Islet precursor cell (in vitro differentiated cells): ENCODE data around the gene F2R.
"Not testable (repeated sequence)": the region's sequence is repeated elsewhere in the genome, so short reads cannot be mapped to it uniquely, and the experiment has no call there.

Experiments used
- DNase-seq: peaks from one replicate; pipeline ENCODE4 v3.0.0-alpha.2; 2018

The F2R gene

DNA sequence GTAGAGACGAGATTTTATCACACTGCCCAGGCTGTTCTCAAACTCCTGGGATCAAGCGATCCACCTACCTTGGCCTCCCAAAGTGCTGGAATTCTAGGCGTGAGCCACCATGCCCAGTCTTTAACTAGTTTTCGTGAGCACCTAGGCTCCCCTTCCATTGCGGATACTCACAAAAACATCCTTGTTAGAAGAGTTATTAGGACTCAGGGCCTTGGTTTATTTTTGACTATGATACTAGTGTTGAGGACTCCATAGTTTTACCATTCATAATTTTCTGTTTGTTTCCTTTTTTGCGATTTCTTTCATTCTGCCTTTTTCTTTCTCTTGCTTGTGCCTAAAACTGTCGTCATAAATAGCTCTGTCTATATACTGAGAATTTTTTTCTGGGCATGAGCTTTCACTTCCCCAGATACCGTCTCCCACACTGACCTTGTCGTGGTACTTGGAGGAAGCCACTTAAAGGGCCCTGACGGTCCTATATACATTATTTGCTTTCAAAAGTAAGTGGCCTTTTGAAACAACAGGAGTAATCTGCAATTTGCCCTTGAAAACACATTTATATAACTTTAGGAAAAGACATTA, 5.2 kb downstream of the F2R start:
- DNase-seq, result no peak

DNA sequence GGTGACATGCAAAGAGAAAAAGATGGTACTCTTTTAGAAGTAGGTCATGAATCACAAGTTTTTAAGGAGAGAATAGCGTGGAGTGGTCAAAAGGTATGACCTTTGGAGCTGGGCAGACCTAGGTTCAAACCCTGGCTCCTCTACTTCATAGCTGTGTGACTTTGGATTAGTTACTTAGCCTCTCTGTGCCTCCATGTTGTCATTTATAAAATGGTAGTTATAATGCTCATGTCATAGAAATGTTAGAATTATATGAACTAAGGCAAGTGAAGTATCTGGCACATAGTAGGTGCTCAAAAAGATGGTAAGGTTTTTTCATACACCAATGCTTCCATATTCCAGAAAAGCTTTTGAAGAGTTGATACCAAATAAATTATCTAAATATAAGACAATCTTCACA, 7.3 kb downstream of the F2R start:
- DNase-seq, result no peak

DNA sequence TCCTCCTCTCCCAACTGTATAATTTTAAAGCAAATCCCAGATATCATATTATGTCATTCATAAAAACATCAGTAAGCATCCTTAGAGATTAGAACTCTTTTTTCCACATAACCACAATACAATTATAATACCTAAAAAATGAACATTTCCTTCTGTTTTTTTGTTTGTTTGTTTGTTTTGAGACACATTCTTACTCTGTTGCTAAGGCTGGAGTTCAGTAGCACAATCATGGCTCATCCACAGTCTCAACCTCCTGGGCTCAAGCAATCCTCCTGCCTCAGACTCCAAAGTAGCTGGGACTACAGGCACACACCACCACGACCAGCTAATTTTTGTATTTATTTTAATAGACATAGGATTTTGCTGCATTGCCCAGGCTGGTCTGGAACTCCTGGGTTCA, 8.0 kb downstream of the F2R start:
- no peak for DNase-seq

DNA sequence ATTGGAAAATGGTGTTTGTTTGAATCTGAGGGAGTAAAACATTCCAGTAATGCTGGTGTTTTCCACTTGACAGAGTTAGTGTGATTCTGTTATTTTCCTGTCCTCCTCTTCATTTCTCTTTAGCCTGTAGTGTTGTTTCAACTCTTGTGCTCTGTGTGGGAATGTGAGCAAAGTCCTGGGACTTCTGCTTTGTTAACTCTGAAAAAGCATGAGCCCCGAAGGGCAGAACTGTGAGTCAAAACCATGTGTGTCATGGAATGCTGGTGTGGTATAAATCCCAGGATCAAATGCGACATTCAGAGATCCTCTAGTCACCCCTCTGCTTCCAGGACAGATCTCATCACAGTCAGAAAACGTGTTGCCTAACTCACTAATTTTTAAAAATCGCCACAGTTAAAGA, 8.9 kb downstream of the F2R start:
- DNase-seq, result no peak

DNA sequence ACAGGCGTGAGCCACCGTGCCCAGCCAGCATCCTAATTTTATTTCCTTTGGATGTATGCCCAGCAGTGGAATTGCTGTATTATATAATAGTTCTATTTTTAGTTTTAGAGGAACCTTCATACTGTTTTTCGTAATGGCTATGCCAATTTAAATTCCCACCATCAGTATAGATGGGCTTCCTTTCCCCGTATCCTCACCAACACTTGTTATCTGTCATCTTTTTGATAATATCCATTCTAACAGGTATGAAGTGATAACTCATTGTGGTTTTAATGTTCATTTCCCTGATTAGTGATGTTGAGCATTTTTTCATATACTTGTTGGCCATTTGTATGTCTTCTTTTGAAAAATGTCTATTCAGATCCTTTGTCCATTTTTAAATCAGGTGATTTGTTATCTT, 13.0 kb downstream of the F2R start:
- DNase-seq, result no peak

DNA sequence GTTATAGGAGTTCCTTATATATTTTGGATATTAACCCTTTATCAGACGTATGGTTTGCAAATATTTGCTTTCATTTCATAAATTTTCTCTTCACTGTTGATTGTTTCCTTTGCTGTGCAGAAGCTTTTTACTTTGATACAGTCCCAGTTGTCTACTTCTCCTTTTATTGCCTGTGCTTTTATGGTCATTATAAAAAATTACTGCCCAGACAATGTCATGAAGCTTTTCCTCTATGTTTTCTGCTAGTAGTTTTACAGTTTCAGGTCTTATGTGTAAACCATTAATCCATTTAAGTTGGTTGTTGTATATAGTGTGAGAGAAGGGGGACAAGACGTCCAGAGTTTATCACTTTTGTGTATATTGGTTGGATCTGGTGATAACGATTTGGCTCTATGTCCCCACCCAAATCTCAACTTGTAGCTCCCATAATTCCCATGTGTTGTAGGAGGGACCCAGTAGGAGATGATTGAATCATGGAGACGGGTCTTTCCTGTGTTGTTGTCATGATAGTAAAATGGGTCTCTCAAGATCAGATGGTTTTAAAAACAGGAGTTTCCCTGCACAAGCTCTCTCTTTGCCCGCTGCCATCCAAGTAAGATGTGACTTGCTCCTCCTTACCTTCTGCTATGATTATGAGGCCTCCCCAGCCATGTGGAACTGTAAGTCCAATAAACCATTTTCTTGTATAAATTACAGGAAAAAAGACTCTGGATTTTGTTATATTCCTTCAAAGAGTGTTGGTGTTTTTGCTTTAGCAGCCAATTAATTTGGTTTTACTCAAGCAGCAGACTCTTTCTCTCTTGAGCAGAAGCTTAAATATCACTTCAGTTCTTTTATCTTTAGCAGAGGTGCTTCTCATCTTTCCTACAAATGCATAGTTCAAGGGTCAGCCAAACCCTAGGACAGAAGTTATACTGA, 13.7 kb downstream of the F2R start:
- DNase-seq, result no peak

DNA sequence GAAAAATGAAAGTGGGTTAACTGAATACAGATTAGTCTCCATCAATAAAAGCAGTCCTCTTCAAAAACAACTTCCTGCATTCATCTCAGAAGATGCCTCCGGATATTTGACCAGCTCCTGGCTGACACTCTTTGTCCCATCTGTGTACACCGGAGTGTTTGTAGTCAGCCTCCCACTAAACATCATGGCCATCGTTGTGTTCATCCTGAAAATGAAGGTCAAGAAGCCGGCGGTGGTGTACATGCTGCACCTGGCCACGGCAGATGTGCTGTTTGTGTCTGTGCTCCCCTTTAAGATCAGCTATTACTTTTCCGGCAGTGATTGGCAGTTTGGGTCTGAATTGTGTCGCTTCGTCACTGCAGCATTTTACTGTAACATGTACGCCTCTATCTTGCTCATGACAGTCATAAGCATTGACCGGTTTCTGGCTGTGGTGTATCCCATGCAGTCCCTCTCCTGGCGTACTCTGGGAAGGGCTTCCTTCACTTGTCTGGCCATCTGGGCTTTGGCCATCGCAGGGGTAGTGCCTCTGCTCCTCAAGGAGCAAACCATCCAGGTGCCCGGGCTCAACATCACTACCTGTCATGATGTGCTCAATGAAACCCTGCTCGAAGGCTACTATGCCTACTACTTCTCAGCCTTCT, 16.6 kb downstream of the F2R start:
- DNase-seq, result no peak

DNA sequence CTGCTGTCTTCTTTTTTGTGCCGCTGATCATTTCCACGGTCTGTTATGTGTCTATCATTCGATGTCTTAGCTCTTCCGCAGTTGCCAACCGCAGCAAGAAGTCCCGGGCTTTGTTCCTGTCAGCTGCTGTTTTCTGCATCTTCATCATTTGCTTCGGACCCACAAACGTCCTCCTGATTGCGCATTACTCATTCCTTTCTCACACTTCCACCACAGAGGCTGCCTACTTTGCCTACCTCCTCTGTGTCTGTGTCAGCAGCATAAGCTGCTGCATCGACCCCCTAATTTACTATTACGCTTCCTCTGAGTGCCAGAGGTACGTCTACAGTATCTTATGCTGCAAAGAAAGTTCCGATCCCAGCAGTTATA, 17.1 kb downstream of the F2R start:
- no peak for DNase-seq

DNA sequence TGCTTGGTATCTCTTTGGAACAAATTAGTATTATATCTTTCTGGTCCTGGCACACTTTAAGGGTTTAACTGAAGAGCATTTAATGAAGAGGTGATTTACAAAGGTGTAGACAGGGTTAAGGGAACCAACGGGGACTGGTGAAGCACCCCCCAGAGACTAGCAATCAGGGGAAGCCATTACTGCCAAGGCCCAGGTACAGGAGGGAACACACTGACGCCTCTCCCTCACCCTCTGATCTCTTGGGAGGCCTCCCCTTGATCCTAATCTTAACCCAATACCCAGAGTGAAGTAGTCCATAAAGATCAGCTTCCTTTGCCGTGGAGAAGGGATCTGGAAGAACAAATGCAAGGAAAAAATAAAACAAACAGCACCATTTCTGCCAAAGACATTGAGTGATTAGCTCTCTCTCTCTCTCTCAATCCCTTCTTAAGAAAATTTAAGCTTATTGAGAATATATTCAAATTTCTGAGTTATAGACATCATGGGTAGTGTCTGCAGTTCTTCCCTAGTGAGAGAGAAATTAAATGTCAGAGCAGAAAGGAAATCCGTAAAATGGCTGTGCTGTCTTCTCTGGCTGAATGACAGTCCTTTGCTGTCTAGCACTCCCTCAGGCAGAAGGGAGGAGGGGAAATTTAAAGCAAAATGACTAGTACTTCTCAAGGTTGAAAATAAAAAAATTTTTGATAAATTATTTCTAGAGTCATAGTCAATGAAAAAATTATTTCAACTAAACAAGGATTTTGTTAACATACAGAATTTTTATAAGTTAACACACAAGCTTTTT, 20.0 kb downstream of the F2R start:
- DNase-seq, result no peak

DNA sequence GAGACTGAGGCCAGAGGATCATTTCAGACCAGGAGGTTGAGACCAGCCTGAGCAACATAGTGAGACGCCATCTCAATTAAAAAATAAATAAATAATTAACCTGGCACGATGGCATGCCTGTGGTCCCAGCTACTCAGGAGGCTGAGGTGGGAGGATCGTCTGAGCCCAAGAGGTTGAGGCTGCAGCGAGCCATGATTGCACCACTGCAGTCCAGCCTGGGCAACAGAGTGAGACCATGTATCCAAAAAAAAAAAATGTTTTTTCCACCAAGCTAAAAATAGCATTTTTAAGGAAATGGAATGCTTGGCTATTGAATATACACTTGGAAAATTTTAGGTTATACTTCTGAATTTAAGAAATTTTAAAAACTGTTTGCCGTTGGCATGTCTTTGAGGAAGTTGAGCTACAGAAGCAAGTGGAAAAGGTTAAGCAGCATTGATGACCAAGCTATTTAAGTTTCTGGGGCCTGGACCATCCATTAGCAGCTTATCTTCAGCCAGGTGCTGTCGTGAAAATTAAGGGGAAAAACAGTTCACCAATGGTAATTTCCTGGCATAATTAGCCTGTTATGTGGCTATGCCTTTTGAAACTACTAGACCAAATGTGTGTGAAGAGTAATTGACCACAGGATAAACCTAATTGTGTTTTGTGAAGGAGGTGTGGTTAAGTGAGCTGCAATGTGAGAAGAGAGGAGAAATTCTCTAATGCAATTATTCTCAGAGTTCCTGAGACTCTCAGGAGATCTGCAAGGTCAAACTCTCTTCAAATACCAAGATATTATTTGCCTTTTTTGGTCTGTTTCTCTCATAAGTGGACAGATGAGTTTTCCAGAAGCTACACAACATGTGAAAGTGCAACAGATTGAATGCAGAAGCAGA, 21.0 kb downstream of the F2R start:
- no peak for DNase-seq

DNA sequence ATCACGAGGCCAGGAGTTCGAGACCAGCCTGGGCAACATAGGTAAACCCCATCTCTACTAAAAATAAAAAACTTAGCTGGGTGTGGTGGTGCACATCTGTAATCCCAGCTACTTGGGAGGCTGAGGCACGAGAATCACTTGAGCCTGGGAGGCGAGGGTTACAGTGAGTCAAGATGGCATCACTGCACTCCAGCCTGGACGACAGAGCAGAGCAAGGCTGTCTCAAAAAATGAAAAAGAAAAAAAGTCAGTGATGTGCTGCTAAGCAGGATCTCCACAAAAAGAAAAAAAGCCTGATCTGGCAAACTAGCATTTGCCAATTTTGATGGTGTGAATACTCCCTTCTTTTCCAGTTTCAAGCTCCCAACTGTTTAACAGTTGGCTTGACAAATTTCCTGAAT, 21.9 kb downstream of the F2R start:
- DNase-seq, result no peak

DNA sequence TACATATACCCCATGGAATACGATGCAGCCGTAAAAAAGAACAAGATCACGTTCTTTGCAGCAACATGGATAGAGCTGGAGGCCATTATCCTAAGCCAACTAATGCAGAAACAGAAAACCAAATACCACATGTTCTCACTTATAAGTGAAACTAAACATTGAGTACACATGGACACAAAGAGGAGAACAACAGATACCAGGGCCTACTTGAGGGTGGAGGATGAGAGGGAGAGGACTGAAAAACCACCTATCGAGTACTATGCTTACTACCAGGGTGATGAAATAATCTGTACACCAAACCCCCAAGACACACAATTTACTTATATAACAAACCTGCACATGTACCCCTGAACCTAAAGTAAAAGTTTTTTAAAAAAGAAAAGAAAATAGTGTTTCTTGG, 25.6 kb downstream of the F2R start:
- DNase-seq, result not testable (repeated sequence)

DNA sequence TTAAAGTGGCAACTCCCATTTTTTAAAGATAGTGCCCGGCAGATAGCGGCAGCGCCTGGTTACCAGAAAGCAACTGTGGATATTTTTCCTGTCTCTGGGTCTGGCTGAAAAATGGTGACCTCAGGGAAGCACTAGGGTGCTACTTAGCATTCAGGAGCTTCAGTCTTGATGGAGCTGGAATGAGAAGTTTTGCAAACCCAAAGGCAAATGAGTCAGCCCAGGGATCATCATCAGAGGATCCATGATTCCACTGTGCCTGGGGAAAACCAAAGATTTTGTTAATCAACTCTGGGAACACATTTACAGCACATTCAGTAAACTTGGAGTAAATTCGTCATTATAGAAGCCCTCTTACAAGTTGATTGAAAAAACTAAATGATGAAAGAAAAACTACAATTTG, 26.7 kb downstream of the F2R start:
- no peak for DNase-seq

DNA sequence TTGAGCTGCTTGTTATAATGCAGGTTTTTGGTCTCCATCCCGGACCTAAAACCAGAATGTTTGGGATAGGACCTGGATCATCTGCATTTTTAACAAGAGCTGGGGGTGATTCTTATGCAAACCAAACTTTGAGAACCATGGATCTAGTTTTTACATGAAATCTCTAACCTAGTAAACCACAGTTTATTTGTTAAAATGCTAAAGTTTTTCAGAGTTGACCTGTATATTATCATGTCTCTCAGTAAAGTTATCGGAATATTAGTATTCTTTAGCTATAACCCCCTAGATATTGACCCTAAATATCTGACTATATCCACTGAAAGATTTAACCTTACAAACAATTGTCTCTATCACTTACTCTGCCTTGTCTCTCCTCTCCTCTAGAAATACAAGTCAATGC, 28.7 kb downstream of the F2R start:
- DNase-seq, result no peak

DNA sequence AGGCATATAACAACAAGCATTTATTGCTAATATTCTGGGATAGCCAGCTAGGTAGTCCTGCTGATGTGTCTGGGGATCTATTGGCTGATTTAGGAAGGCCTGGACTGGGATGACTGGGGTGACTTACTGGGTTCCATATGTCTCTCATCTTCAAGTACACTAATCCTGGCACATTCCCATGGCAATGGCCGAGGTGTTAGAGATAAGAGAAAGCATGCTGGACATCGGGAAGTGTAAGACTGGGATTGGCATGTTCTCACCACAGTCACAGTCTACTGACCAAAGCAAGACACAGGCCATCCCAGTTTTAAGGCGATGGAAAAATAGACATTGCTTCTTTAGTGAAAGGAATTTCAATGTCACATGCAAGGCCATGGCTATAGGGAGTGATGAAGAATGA, 29.7 kb downstream of the F2R start:
- DNase-seq, result no peak

DNA sequence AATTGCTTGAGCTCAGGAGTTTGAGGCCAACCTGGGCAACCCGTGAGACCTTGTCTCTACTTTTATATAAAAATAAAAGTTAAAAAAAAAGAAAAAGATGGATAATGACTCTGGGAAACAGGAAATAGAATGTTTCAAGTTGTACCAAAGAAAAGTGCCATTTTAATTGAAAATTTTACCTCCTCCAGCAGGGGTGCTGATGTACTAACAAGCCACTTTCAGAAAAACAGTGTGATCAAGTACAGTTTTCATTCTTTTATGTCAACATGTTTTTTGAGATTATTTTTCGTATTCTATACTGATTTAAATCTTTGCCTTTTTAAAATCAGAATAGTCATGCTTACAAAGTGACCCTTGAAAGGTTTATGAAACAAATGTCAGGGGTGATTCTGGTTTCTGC, 30.8 kb downstream of the F2R start:
- DNase-seq, result no peak

DNA sequence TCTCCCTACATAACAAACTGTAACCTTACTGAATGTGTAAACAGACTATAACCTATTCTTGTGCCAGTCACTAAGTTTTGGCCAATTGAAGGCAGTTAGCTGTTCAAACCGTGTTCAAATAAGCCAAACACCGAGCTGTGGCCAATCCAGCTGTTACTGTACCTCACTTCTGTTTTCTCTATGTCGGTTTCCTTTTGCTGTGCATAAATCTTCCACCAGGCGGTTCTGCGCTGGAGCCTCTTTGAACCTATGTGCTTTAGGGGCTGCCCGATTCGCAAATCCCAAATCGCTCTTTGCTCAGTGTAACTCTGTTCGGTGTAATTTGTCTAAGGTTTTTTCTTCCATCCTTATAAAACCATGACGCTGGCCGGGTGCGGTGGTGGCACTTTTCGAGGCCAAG, 31.8 kb downstream of the F2R start:
- DNase-seq, result no peak

DNA sequence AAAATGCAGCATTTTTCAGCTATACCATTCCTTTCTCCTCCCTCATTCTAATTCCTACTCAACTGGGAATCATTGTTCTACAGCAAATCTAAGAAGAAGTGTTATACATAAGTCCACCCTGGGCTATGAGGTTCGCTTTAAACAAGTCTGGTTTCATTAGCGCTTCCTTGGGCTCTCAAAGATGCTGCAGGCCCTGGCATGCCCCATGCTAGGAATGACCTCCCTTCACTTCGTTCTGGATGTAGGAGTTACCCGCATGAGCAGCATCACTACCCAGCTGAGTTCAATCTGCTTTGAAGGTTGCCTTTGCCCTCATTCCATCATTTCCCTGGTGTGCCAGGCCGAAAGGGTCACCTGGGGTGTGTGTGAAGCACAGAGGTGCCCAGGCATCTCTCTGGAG, 35.4 kb downstream of the F2R start:
- DNase-seq, result no peak

DNA sequence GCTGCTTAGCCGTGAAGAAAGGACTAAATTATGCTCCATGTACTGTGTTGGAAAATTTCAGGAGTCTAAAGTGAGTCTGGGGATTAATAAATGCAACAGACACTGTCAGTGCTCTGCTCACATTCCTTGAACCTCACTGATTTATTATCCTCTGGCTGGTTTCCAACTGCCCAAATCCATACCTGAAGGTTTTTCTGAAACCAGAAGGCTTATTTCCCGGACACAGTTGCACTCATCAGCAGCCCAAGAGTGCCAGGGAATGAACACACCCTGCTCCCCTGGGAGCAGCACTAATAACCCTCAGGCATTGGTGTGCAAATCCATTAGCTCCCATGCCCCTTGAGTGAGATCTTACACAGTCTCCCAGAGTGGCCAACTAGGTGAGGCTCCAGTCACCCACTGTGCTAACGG, 38.7 kb downstream of the F2R start:
- DNase-seq, result no peak

DNA sequence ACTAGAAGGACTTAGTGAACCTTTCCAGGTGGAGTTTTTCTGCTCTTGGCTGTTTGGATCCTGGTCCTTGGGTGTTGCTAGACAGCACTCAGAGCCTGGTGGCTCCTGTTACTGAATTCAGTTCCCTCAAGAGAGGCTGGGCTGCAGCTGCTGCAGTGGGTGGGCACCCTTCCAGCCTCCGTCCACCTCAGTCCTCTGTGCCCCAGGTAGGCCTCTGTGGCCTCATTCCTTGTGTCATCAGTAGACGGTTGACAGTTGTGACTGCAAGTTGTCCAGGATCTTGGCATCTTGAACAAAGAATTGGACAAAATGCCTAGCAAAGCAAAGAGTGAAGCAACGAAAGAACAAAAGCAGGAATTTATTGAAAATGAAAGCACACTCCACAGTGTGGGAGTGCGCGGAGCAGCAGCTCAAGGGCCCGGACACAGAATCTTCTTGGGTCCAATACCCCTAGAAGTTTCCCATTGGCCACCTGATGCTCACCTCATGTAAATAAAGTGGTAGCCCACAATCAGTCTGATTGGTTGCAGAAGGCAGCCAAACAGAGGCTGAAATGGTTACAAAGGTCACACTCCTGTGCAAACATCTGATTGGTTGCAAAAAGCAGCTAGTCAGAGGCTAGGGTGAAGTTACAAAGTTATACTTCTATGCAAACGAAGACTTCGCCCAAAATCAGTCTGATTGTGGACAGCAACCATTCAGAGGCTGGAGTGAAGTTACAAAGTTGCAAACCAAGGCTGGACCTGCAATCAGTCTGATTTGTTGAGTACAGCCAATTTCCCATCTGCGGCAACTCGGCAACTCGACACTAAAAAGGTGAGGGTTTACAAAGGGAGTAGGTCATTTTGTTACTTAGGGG, 40.1 kb downstream of the F2R start:
- no peak for DNase-seq

DNA sequence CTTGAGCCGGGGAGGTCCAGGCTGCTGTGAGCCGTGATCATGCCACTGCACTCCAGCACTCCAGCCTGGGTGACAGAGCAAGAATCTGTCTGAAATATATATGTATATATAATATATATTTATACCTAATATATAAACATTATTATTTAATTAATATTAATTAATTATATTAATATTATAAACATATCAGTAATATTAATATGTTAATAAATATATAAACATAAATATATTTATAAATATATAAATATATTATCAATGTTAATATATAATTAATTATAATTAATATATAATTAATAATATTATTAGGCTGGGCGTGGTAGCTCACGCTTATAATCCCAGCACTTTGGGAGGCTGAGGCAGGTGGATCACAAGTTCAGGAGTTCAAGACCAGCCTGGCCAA, 41.1 kb downstream of the F2R start:
- DNase-seq, result no peak

DNA sequence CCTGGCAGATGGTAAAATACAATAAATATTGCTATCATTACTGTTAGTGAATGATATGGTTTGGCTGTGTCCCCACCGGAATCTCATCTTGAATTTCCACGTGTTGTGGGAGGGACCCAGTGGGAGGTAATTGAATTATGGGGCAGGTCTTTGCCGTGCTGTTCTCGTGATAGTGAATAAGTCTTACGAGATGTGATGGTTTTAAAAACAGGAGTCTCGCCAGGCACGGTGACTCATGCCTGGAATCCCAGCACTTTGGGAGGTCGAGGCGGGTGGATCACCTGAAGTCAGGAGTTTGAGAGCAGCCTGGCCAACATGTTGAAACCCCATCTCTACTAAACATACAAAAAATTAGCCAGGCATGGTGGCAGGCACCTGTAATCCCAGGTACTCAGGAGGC, 45.2 kb downstream of the F2R start:
- DNase-seq, result not testable (repeated sequence)
